CD4-positive, alpha-beta T cell treated with Interleukin-4 for 1 hour (primary cell): ENCODE data around the gene TP53BP2.
"Not testable (repeated sequence)": the region's sequence is repeated elsewhere in the genome, so short reads cannot be mapped to it uniquely, and the experiment has no call there.

Experiments
- DNase-seq, 2 donors: peaks; one replicate each; pipeline ENCODE4 v3.0.0-alpha.2; 2020 to 2022

Gene TP53BP2

DNA sequence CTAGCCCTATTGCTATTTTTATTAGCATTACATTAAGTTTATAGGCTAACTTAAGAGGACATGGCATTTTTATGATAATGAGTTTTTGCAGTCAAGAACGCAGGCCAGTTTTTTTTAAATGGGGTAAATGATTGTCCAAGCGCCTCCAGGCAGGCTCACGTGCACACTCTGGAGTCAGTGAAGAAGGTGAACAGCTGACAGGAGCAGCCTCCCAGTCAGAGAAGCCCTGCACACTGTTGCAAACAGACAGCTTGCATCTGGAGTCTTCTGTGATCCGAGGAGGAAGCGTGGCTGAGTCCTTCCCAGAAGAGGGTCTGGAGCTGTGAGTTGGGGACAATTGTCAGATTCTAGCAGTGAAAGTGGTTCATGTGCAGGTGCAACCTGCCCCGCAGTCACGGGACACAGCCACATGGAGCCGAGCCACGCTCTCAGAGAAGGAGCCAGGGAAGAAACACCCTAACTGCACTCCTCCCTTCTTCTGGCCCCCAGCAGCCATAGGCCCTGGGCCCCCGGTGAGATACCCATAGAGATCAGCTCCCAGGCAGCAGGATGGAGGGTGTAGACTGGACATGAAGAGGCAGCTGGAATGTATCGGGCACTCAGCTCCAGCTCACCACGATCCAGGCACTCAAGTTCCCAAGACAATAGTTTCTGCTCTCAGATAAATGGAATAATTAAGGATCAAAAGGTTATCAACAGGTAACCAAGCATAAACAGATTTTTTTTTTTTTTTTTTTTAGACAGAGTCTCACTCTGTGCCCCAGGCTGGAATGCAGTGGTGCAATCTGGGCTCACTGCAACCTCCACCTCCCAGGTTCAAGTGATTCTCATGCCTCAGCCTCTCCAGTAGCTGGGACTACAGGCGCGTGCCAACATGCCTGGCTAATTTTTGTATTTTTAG lies 107.0 kb downstream of the TP53BP2 start:
- DNase-seq: no peak

DNA sequence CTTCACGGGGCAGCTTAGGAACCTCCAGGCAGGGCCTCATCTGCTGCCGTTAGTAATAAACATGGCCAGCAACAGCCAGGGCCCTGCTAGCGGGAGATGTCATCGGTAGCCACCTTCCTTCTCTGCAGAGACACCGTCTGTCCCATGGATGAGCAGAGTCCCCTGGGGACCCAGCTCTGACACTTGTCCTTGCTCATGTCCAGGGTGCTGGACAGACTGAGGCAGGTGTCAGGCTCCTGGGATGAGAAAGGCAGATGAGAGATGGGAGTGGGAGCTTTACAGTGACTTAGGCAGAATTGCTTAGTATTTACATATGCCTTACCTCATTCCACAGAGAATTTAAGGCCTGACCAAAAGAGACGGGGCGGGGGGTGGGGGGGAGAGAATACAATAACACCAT lies 108.4 kb downstream of the TP53BP2 start:
- no peak for DNase-seq

DNA sequence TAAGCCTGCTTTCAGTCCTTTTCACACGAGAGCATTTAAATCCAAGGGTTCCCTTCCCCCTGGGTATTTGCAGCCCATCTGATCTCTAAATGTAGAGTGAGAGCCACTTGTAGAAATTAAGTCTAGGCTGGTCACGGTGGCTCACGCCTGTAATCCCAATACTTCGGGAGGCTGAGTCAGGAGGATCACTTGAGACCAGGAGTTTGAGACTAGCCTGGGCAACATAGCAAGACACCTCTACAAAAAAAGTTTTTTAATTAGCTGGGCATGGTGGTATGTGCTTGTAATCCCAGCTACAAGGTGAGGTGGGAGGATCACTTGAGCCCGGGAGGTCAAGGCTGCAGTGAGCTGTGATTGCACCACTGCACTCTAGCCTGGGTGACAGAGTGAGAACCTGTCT lies 109.1 kb downstream of the TP53BP2 start:
- not testable (repeated sequence) for DNase-seq

DNA sequence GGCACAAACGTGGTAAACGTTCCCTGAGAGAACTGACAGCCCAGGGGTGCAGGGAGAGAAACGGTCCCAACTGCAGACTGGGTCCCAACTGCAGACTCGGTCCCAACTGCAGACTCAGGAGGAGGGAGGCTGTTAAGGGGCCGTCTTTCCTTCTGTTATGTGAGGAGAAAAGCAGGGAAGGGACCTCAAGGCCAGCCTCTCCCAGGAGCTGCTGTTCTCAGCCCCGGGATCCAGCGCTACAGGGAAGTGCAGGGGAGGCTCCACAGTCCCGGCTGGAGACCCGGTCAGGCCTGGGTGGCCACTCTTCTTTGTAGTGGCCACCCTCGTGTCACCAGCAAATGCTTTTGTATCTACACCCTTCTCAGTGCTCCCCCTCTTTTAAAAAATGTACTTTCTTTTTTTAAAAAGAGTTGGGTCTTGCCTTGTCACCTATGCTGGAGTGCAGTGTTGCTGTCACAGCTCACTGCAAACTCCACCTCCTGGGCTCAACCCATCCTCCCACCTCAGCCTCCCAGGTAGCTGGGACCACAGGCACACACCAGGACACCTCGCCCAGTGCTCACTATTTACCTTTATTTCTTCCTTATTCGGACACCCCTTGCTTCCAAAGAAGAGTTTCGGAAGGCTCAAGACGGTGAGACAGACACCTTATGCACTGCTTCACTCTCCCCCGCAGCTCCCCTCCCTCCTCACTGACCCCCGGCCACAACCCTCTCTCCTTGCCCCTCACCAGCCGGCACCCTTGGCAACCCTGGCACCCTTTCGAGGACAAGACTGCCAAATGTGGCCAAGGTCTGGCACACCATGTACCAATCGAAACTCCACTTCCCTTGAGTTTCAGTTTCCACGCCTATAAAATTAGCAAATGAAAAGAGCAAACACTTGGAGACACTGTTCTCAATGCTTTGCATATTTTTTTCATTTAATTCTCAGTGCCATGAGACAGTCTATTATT lies 111.6 kb downstream of the TP53BP2 start:
- DNase-seq: no peak

DNA sequence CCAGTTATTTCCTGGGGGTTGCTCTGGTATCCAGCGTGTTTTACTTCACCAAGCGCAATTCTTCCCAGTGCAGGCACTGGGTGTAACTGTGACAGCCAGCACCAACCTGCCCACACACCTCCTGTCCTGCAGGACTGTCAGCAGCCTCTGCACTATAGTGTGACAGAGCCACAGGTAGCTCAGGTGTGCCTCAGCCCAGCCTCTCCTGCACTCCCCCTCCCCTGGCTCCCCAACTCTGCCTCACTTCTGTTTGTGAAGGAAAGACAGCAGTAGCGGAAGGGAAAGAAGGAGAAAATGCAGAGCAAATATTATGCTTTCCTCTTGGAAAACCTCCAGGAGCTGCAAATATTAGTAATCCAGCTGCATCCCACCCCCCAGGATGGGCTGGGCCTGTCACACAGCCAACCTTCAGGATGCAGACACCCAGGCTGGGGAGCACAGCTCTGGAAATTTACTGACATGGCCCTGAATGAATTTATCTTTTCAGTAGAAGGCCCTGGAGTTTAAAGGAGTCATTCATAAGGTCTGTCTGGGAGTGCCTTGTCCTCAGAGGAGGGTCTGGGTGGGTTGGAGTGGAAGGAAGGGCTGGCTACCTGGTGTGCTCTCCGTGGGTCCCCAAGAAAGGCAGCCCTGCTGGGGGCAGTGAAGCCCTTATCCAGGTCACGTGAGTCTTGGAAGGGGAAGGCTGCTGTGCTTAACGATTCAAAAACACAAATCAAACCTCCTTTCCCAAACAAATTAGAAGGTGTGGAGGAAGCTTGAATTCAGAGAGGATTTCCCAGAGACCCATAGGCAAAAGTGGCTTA lies 112.6 kb downstream of the TP53BP2 start:
- no peak for DNase-seq

DNA sequence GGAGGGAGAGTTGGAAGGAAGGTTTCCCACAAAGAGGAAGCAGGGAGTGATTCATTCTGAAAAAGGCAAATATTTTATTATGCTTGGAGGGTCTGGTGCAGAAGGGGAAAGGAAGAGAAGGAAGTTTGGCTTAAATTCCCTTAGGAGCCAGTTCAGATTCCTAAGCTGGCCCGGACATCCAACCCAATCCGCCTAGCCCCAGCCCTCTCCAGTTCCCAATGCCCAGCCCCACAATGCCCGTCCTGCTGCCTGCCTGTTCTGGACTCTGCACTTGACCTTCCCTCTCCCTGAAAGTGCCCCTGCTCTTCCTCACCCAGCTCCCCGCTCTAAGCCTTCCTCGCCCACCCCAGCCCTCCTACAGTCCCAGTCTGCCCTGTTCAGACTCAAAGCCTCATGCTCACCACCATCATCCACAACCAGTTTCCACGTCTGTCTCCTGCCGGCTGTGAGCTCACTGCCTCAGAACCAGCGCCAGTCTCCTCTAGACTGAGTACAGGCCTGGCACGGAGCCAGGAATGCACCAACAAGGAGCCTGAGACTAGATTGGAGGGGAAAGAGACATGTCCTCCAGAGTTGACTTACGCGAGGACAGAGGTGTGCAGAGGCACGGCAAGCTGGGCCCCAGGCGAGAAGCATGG lies 114.5 kb downstream of the TP53BP2 start:
- DNase-seq: no peak

DNA sequence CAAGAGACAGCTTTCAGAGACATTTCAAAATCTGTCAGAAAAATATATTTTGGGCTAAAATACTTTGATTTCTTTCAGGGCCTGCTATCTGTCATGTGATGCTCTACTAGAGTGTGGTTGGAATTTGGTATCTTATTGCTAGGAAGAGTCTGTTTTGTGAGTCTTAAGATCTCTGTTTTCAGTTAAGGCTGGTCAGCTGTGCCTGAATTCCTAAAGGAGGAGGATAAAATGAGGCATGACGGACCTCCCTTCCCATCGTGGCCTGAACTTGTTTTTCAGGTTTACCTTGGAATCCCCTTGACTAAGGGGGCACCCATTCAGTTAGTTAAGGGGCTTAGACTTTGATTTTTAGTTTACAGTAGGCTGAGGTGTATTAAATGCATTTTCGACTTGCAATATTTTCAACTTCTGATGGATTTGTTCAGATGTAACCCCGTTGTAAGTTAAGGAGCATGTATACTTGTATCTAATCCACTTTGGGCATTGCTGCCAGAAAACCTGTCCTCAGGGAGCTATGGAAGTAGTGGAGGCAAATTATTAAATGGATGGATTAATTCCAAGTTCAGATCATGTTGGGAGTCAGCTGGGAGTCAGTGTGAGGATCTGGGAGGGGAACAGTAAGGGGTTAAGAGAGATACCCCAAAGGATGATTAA lies 115.1 kb downstream of the TP53BP2 start:
- no peak for DNase-seq

DNA sequence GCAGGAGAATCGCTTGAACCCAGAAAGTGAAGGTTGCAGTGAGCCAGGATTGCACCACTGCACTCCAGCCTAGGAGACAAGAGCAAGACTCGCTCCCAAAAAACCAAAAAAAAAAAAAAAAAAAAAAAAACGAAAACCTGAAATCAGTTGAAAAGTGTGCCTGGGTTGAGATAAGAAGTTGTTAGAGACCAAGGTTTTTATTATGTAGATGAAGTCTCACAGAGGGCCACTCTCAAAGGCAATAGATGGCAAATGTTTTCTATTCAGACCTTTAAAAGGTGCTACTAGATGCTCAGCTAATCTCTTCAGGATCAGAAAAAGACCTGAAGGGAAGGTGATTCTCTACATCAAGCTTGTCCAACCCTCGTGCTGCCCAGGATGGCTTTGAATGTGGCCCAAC lies 115.8 kb downstream of the TP53BP2 start:
- no peak for DNase-seq
